SJCRH30 (cell line): ENCODE measurements around the gene TPM1. TPM values are rescaled to one million over a fixed set of nuclear protein-coding genes. Genes with fewer than 3 reads are reported as not detected.

ENCODE experiments used
- DNase-seq, 2 experiments: peaks; one replicate each; pipeline ENCODE4 v3.0.0-alpha.2; 2015 to 2020
- H3K27ac ChIP-seq: fragments of 250-450 bp; sonication (Bioruptor Pico); 2 replicates; pipeline ENCODE4 v1.5.1; 2020; ENCODE audit warnings: mild to moderate bottlenecking, moderate library complexity
- H3K27me3 ChIP-seq: fragments of 250-450 bp; sonication (Bioruptor Pico); 2 replicates; pipeline ENCODE4 v1.5.1; 2020; ENCODE audit warnings: mild to moderate bottlenecking, moderate library complexity
- H3K36me3 ChIP-seq: fragments of 250-450 bp; sonication (Bioruptor Pico); 2 replicates; pipeline ENCODE4 v1.5.1; 2020; ENCODE audit warnings: mild to moderate bottlenecking, moderate library complexity
- H3K4me1 ChIP-seq: fragments of 250-450 bp; sonication (Bioruptor Pico); 2 replicates; pipeline ENCODE4 v1.5.1; 2020; ENCODE audit warnings: mild to moderate bottlenecking, moderate library complexity
- H3K4me3 ChIP-seq: fragments of 250-450 bp; sonication (Bioruptor Pico); 2 replicates; pipeline ENCODE4 v1.5.1; 2020; ENCODE audit warnings: mild to moderate bottlenecking, moderate library complexity
- H3K9me3 ChIP-seq: fragments of 250-450 bp; sonication (Bioruptor Pico); replicated peaks from 2 replicates; pipeline ENCODE4 v1.5.1; 2020; ENCODE audit warnings: mild to moderate bottlenecking, moderate library complexity
- total RNA-seq: library from RNA; depleted of rRNA; stranded (reverse); fragments of >200 nt; shearing (Covaris generic); gene quantifications from 2 replicates; pipeline ENCODE4 v1.2.3, GENCODE V29; 2014

Gene TPM1
- total RNA-seq, 1 experiment from 2014 or later = 58.2 TPM

DNA sequence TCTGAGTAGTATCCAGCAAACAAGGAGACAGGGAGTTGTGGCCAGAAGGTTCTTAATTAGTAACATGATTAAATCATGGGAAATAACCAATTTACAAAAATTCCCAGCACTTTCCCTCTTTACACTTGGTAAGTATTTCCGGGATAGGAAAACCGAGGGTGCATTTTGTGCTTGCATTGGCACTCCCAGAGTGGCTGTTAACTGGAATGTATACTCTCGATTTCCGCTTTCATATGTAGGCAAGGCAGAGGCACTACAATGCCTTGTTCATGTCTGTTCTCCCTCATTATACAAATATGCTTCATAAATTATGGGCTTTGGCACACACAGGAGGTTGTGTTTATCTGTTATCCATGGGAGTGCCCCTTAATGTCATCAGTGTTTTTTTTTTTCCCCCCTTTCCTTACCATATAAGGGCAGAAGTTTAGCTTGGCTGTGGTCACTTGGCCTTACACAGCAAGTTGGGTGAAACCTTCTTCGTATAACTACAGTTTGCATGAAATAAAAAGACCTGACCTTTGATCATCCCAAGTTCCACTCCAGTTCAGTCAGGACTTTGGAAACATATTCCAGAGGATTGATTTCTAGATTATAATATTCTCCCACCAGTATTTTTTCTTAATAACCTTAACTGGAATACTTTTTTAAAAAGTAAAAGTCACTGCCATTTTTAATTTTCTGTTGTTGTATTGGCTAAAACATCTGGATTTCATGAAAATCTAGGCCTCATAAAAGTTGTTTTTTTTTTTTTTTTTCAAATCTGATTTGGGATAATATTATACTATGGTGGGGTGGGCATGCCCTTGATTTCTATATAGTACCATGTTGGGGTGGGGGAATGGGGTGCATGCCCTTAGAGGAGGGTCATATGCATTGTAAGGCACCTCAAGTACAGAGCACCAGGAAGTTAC is 8.9 kb downstream of the TPM1 start:
- H3K4me1 ChIP-seq = peaks cover 16% of the 10 kb centered on the region

GRCh38 chr15:63052077-63052841 is 9.7 kb downstream of the TPM1 start:
- H3K27ac ChIP-seq = no peak overlapping the region
- no peak for DNase-seq
- H3K4me1 ChIP-seq = peaks cover 16% of the 10 kb centered on the region
- peaks cover 10% of the 10 kb centered on the region for H3K36me3 ChIP-seq
- no peak overlapping the region for H3K4me3 ChIP-seq
- H3K27me3 ChIP-seq = no peaks in the 10 kb centered on the region
- H3K9me3 ChIP-seq = no peaks in the 10 kb centered on the region

More for the DNA sequence above, 8.9 kb downstream of the TPM1 start:
- Histone ChIP-seq H3K27me3 (no peaks in the 10 kb centered on the region), H3K4me3 (no peak overlapping the region), H3K9me3 (no peaks in the 10 kb centered on the region), H3K27ac (no peak overlapping the region), H3K36me3 (peaks cover 3% of the 10 kb centered on the region; the same call in 1 of the 2 replicates)
- DNase-seq = peak in 1 of 2 experiments; percentile 24

DNA sequence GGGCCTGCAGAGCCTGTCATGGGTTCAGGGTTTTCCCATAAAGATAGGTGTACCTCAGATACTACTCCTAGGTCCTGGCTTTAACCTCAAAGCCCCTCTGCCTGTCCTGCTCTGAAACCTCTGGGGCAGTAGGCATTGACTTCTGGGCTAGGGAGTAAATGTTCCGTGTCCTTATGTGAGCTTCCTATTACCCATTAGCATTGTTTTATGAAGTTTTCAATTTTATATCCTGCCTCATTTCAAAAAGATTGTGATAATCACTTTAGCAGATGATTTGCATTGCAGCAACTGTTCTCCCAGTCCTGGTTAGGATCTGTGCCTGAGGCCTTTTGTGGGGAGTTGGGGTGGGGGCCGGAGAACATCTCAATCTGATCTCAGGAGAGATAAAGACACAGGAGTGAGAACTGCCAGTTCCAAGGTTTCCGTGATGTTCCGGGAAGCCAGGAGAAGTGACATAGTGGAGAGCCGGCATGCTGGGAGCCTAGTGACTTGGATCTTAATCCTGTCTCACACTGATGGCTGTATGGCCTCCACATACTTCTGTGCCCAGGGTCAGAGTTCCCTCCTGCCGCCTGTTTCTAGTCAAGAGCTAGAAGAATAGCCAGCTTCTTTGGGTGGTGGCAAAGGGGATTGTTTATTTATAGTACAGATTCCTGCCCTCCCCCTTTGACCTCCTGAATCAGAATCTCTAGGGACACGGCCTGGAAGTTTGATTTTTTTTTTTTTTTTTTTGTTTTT is 10.6 kb downstream of the TPM1 start:
- Histone ChIP-seq H3K27ac (peak overlapping the region; percentile 6; the same call in 1 of the 2 replicates), H3K4me1 (peaks cover 16% of the 10 kb centered on the region), H3K36me3 (peaks cover 19% of the 10 kb centered on the region), H3K4me3 (no peak overlapping the region), H3K27me3 (no peaks in the 10 kb centered on the region), H3K9me3 (no peaks in the 10 kb centered on the region)
- DNase-seq = peak; percentile 53 to 59

DNA sequence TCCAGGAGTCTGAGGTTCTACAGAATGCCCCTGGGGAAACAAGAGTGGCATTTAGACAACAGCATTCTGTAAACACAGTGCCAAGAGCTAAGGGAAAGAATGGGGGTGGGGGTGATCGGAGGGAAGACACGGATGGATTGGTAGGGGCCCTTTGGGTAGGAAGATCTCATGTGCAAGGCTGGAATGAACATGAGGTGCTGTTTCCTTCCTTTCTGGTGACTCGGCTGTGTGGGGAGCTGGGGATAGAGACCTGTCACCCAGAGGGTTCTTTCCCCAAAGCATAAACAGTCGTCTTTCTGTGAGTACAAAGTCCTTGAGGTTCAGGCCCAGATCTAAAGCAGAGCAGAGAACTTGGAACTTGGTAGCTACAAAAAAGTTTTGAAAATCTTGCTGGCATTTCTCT is 11.7 kb downstream of the TPM1 start:
- peaks cover 27% of the 10 kb centered on the region for H3K36me3 ChIP-seq
- H3K9me3 ChIP-seq = no peaks in the 10 kb centered on the region
- no peaks in the 10 kb centered on the region for H3K27me3 ChIP-seq
- no peak overlapping the region for H3K27ac ChIP-seq
- H3K4me3 ChIP-seq = no peak overlapping the region
- H3K4me1 ChIP-seq = peaks cover 16% of the 10 kb centered on the region
- DNase-seq = no peak

DNA sequence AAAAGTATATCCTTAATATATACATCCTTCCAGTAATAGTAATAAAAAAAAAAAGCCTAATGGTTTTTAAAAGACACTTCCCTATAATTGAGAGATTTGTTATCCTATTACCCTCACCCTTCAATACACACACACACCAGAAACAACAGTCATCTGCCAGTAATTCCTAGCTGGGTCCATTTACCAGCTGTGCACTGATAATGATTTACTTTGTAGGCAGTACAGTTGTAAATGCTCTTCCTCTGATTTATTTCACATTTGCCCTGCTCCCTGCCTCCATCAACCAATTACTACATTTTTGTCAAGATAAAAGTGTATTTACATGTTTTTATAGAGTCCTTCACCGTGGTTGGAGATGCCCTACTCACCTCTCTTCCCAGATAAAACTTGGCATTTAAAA is 12.4 kb downstream of the TPM1 start:
- Histone ChIP-seq H3K27ac (no peak overlapping the region), H3K27me3 (no peaks in the 10 kb centered on the region), H3K4me3 (no peak overlapping the region), H3K9me3 (no peaks in the 10 kb centered on the region), H3K4me1 (peaks cover 16% of the 10 kb centered on the region), H3K36me3 (peaks cover 30% of the 10 kb centered on the region)
- DNase-seq = no peak

GRCh38 chr15:63056829-63057228 is 14.3 kb downstream of the TPM1 start:
- peaks cover 42% of the 10 kb centered on the region for H3K36me3 ChIP-seq
- H3K9me3 ChIP-seq = no peaks in the 10 kb centered on the region
- DNase-seq = no peak
- peaks cover 16% of the 10 kb centered on the region for H3K4me1 ChIP-seq
- no peaks in the 10 kb centered on the region for H3K27me3 ChIP-seq
- no peak overlapping the region for H3K27ac ChIP-seq
- H3K4me3 ChIP-seq = no peak overlapping the region

- Histone ChIP-seq H3K36me3 (peaks cover 49% of the 10 kb centered on the region), H3K9me3 (no peaks in the 10 kb centered on the region), H3K4me1 (peaks cover 16% of the 10 kb centered on the region), H3K27me3 (no peaks in the 10 kb centered on the region), H3K27ac (no peak overlapping the region), H3K4me3 (no peak overlapping the region)
- no peak for DNase-seq
These were observed 15.2 kb downstream of the TPM1 start for GRCh38 chr15:63057468-63058345.

GRCh38 chr15:63059075-63059474 is 16.5 kb downstream of the TPM1 start:
- peaks cover 10% of the 10 kb centered on the region for H3K4me1 ChIP-seq
- no peak for DNase-seq
- H3K36me3 ChIP-seq = peaks cover 63% of the 10 kb centered on the region
- H3K4me3 ChIP-seq = no peak overlapping the region
- H3K27me3 ChIP-seq = no peaks in the 10 kb centered on the region
- H3K27ac ChIP-seq = no peak overlapping the region
- H3K9me3 ChIP-seq = no peaks in the 10 kb centered on the region

- peaks cover 69% of the 10 kb centered on the region for H3K36me3 ChIP-seq
- peaks cover 10% of the 10 kb centered on the region for H3K4me1 ChIP-seq
- no peak for DNase-seq
- H3K27me3 ChIP-seq = no peaks in the 10 kb centered on the region
- H3K9me3 ChIP-seq = no peaks in the 10 kb centered on the region
- H3K27ac ChIP-seq = no peak overlapping the region
- H3K4me3 ChIP-seq = no peak overlapping the region
These were observed 17.1 kb downstream of the TPM1 start for GRCh38 chr15:63059573-63060216.

- no peaks in the 10 kb centered on the region for H3K27me3 ChIP-seq
- no peak for DNase-seq
- H3K4me1 ChIP-seq = peaks cover 4% of the 10 kb centered on the region; the same call in 1 of the 2 replicates
- H3K4me3 ChIP-seq = no peak overlapping the region
- peaks cover 70% of the 10 kb centered on the region for H3K36me3 ChIP-seq
- no peaks in the 10 kb centered on the region for H3K9me3 ChIP-seq
- H3K27ac ChIP-seq = no peak overlapping the region
These were observed 18.2 kb downstream of the TPM1 start for GRCh38 chr15:63060699-63061098.

DNA sequence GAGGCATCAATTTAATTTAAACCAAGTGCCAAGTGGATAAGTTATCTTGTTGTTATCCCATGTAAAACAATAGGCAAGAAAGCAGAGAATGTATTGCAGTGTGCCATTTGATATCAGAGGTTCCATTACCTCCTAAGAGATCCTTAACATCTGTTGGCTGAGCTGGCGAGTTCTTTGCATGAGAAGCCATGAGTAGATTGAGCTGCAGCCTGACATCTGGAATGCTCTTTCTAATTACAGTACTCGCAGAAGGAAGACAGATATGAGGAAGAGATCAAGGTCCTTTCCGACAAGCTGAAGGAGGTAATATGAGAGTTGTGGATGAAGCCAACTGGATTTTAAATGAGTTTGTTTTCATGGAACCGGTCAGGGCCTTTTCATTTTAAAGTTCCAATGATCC is 19.4 kb downstream of the TPM1 start:
- peaks cover 73% of the 10 kb centered on the region for H3K36me3 ChIP-seq
- H3K27me3 ChIP-seq = no peaks in the 10 kb centered on the region
- no peak for DNase-seq
- no peak overlapping the region for H3K4me3 ChIP-seq
- H3K4me1 ChIP-seq = no peaks in the 10 kb centered on the region
- H3K9me3 ChIP-seq = no peaks in the 10 kb centered on the region
- H3K27ac ChIP-seq = no peak overlapping the region

DNA sequence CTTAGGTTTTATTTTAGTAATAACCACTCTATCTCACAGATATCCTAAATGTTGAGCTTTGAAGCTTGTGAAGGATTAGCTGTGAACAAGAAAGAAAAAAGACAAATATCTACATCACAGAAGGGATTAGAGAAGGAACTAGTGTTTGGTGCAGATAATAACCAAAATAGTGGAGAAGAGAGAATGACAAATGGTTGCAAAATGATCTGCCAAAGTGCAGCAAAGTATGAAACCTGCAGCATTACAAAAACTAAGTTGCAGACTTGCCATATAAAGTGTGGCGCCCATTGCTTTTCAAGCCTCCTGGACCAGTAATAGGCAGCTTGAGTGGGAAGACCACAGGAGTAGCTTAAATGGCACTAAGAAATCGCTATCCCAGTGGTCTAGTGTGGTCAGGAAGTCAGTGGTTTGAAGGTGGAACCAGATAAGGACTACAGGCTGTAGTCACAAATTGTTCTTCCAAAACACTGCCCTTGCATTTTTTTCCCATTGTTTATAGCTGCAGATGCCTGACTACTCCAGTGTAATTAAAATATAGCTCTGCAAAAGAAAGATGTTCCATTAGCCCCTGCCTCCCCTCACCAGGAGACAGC is 20.7 kb downstream of the TPM1 start:
- H3K27ac ChIP-seq = no peak overlapping the region
- H3K4me1 ChIP-seq = no peaks in the 10 kb centered on the region
- no peak for DNase-seq
- no peaks in the 10 kb centered on the region for H3K9me3 ChIP-seq
- H3K27me3 ChIP-seq = no peaks in the 10 kb centered on the region
- H3K36me3 ChIP-seq = peaks cover 69% of the 10 kb centered on the region
- no peak overlapping the region for H3K4me3 ChIP-seq

GRCh38 chr15:63063877-63064409 is 21.4 kb downstream of the TPM1 start:
- no peaks in the 10 kb centered on the region for H3K9me3 ChIP-seq
- peaks cover 64% of the 10 kb centered on the region for H3K36me3 ChIP-seq

More at GRCh38 chr15:63063877-63064409, 21.4 kb downstream of the TPM1 start:
- Histone ChIP-seq H3K27ac (no peak overlapping the region), H3K4me3 (no peak overlapping the region), H3K4me1 (no peaks in the 10 kb centered on the region), H3K27me3 (no peaks in the 10 kb centered on the region)
- no peak for DNase-seq
